IMR-90 (cell line): ENCODE results near the gene DDX60.

Experiments
- BHLHE40 ChIP-seq: fragments of 150-350 bp; IDR thresholded peaks from 2 replicates; pipeline ENCODE4 v1.6.1; 2016; ENCODE audit warnings: mild to moderate bottlenecking, low read depth, low read length
- CEBPB ChIP-seq: IDR thresholded peaks from 2 replicates; pipeline ENCODE4 v1.6.1; 2012; ENCODE audit warnings: low read depth, low read length, improper control_type of control experiment
- ELK1 ChIP-seq: fragments of 150-350 bp; IDR thresholded peaks from 2 replicates; pipeline ENCODE4 v1.6.1; 2016; ENCODE audit warnings: low read depth, mild to moderate bottlenecking, low read length, moderate library complexity, borderline replicate concordance
- MAZ ChIP-seq: IDR thresholded peaks from 2 replicates; pipeline ENCODE4 v1.6.1; 2012; ENCODE audit warnings: low read depth, mild to moderate bottlenecking, low read length, improper control_type of control experiment, moderate library complexity, borderline replicate concordance
- MXI1 ChIP-seq: IDR thresholded peaks from 2 replicates; pipeline ENCODE4 v1.6.1; 2012; ENCODE audit warnings: low read depth, mild to moderate bottlenecking, low read length, moderate library complexity, borderline replicate concordance
- POLR2A ChIP-seq: IDR thresholded peaks from 2 replicates; pipeline ENCODE4 v1.6.1; 2012; ENCODE audit warnings: mild to moderate bottlenecking, low read depth, low read length
- RAD21 ChIP-seq: IDR thresholded peaks from 2 replicates; pipeline ENCODE4 v1.6.1; 2012; ENCODE audit warnings: low read length, improper control_type of control experiment
- RFX5 ChIP-seq: IDR thresholded peaks from 2 replicates; pipeline ENCODE4 v1.8.0; 2012; ENCODE audit warnings: low read depth, mild to moderate bottlenecking, low read length, moderate library complexity
- TF ChIP-seq, protein P1 (sequence below): conservative IDR thresholded peaks from 2 replicates; pipeline ENCODE4 v1.5.1; 2012; ENCODE audit warnings: mild to moderate bottlenecking, low read depth, low read length, improper control_type of control experiment
- TF ChIP-seq, protein P2 (sequence below): fragments of 150-350 bp; IDR thresholded peaks from 2 replicates; pipeline ENCODE4 v1.6.1; 2017; ENCODE audit warnings: mild to moderate bottlenecking, antibody characterized with exemption, low read length, low read depth

DNA sequence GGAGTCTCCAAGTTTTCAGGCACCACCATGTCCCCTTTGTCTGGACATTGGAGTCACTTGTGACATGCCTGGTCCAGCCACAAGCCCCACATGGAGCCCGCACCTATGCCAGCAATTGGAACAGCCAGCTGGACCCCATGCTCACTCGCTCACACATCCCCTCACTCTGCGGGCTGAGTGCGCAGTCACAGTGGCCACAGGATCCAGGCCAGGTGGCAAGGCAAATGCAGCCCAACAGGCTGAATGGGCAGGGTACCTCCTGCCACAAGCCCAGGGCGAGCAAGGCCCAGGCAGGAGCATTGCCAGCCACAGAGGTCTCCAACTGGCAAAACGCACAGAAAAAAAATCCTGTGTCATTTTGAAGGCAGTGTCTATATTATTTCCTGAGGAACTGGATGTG lies 144.2 kb downstream of the DDX60 start:
- TF ChIP-seq, protein P1, sequence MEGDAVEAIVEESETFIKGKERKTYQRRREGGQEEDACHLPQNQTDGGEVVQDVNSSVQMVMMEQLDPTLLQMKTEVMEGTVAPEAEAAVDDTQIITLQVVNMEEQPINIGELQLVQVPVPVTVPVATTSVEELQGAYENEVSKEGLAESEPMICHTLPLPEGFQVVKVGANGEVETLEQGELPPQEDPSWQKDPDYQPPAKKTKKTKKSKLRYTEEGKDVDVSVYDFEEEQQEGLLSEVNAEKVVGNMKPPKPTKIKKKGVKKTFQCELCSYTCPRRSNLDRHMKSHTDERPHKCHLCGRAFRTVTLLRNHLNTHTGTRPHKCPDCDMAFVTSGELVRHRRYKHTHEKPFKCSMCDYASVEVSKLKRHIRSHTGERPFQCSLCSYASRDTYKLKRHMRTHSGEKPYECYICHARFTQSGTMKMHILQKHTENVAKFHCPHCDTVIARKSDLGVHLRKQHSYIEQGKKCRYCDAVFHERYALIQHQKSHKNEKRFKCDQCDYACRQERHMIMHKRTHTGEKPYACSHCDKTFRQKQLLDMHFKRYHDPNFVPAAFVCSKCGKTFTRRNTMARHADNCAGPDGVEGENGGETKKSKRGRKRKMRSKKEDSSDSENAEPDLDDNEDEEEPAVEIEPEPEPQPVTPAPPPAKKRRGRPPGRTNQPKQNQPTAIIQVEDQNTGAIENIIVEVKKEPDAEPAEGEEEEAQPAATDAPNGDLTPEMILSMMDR = no peak
- TF ChIP-seq, protein P2, sequence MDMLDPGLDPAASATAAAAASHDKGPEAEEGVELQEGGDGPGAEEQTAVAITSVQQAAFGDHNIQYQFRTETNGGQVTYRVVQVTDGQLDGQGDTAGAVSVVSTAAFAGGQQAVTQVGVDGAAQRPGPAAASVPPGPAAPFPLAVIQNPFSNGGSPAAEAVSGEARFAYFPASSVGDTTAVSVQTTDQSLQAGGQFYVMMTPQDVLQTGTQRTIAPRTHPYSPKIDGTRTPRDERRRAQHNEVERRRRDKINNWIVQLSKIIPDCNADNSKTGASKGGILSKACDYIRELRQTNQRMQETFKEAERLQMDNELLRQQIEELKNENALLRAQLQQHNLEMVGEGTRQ = no peak
- no peak for TF ChIP-seq BHLHE40
- no peak for TF ChIP-seq RAD21
- TF ChIP-seq MAZ = no peak
- no peak for TF ChIP-seq POLR2A
- no peak for TF ChIP-seq CEBPB
- no peak for TF ChIP-seq ELK1
- no peak for TF ChIP-seq MXI1
- no peak for TF ChIP-seq RFX5
